SU-DHL-6 (cell line): Measurements from ENCODE around the gene RNF223.

Experiments
- CTCF ChIP-seq: fragments of 200-600 bp; sonication (generic); IDR thresholded peaks from one replicate; pipeline ENCODE4 v1.5.1; 2017; ENCODE audit warnings: antibody characterized with exemption, mild to moderate bottlenecking, low read length, moderate library complexity; ENCODE audit not compliant: insufficient read depth, poor library complexity, severe bottlenecking
- EZH2phosphoT487 ChIP-seq: fragments of 200-600 bp; sonication (generic), shearing (Covaris generic); conservative IDR thresholded peaks from 2 replicates; pipeline ENCODE4 v1.6.1; 2018; ENCODE audit warnings: mild to moderate bottlenecking, antibody characterized with exemption, low read length, moderate library complexity, mixed read lengths

DNA sequence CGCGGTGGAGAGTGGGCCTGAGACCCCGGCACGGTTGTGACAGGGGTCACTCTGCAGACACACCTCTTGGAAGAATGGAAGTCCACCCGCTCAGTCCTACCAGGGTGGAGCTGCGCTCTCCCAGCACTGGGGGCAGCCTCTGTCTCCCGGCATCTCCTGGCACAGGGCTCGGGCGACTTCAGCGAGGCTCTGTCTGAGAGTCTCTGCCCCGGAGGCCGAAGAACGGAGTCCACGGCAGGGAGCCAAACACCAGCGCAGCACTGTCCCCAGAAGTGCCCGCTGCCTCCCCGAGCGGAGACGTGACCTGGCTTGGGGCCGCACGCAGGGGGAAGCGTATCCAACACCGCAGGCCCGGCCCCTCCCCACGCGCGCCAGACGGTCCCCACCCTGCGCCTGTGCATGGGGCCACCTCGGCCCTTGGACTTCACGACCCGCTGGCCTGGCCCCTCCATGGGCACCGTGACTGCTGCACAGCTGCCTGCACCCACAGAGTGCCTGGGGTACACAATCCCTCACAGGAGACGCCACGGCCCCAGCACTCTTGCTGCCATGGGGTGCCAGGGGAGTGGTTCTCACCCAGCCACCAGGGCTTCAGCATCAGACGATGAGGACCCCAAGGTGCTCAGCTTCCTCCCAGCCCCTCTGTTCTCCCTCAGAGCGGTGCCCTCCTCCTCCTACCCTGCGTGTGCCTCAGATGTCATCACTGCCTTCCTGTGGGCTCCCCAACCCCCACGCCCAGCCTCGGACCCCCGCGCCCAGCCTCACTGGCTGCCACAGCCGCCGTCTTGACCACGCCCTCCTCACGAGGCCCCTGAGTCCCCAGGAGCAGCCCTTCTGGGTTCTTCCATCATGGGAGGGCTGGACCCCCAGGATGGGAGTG, 14.9 kb upstream of the RNF223 start:
- TF ChIP-seq CTCF (no peak), EZH2phosphoT487 (no peak)
